H1 (cell line): ENCODE data around the gene POLR3A. TPM values are rescaled to one million over a fixed set of nuclear protein-coding genes. Genes with fewer than 3 reads are reported as not detected.

Experiments used
- CTCF ChIA-PET: fragments of 300-600 bp; sonication (Branson Sonifier 250); formaldehyde crosslinking; loops from one replicate; lab custom pipeline; 2021; ENCODE audit not compliant: partially characterized antibody; lab: Charles Lee
- POLR2A ChIA-PET: fragments of 300-600 bp; sonication (Branson Sonifier 250); formaldehyde crosslinking; loops from one replicate; lab custom pipeline; 2021; ENCODE audit warnings: inconsistent platforms; ENCODE audit not compliant: partially characterized antibody; lab: Charles Lee
- DNase-seq, 2 experiments: peaks; one replicate each; pipeline versions ENCODE4 v3.0.0 to v3.0.0-alpha.2; 2010 to 2022; ENCODE audit warnings: low spot score in 2 of 2, low read depth in 1 of 2, mixed read lengths in 1 of 2
- FAIRE-seq: peaks from 2 replicates; lab custom pipeline; 2011; peaks lifted over from hg19 to GRCh38; lab: Jason Lieb, UNC
- H2AFZ ChIP-seq: 2 replicates; pipeline ENCODE4 v1.8.1; 2012; ENCODE audit warnings: low read length, inconsistent platforms
- H2AK5ac ChIP-seq: 2 replicates; pipeline ENCODE4 v1.6.1; 2013; ENCODE audit warnings: low read depth, low read length
- H2BK120ac ChIP-seq: replicated peaks from 2 replicates; pipeline ENCODE3; 2013; ENCODE audit warnings: low read depth, low read length, inconsistent platforms
- H2BK12ac ChIP-seq: 2 replicates; pipeline ENCODE4 v1.6.1; 2013; ENCODE audit warnings: low read depth, low read length
- H2BK15ac ChIP-seq: 2 replicates; pipeline ENCODE4 v1.6.1; 2013; ENCODE audit warnings: low read length
- H2BK20ac ChIP-seq: 2 replicates; pipeline ENCODE4 v1.6.1; 2013; ENCODE audit warnings: low read length
- H2BK5ac ChIP-seq: 2 replicates; pipeline ENCODE4 v1.6.1; 2013; ENCODE audit warnings: low read depth, low read length
- H3K14ac ChIP-seq: 2 replicates; pipeline ENCODE4 v1.6.1; 2013; ENCODE audit warnings: inconsistent platforms; ENCODE audit not compliant: insufficient read length
- H3K18ac ChIP-seq: 2 replicates; pipeline ENCODE4 v1.6.1; 2013; ENCODE audit warnings: low read length; ENCODE audit errors: extremely low read depth
- H3K23ac ChIP-seq: 2 replicates; pipeline ENCODE4 v1.6.1; 2013; ENCODE audit warnings: inconsistent platforms; ENCODE audit not compliant: insufficient read length
- H3K23me2 ChIP-seq: 2 replicates; pipeline ENCODE4 v1.6.1; 2013; ENCODE audit warnings: low read depth, low read length
- H3K27ac ChIP-seq: 2 replicates; pipeline ENCODE4 v1.6.1; 2011; ENCODE audit warnings: low read depth, low read length, inconsistent platforms
- H3K27me3 ChIP-seq, 4 experiments: replicated peaks in 1 of 4; 1 replicate in 1 of 4; 2 replicates in 3 of 4; pipeline versions ENCODE4 v1.6.1 to v1.8.1; 2011 to 2013; ENCODE audit warnings: low read length in 3 of 4, mild to moderate bottlenecking in 3 of 4, inconsistent platforms in 2 of 4, mixed read lengths in 2 of 4, moderate library complexity in 1 of 4; ENCODE audit not compliant: control insufficient read depth in 3 of 4, insufficient read depth in 3 of 4; ENCODE audit errors: extremely low read depth in 1 of 4
- H3K36me3 ChIP-seq, 4 experiments: 2 replicates each; pipeline versions ENCODE4 v1.6.1 to v1.8.1; 2011 to 2013; ENCODE audit warnings: mild to moderate bottlenecking in 4 of 4, low read length in 3 of 4, moderate library complexity in 2 of 4, control low read depth in 1 of 4, inconsistent platforms in 1 of 4; ENCODE audit not compliant: insufficient read depth in 4 of 4, control insufficient read depth in 2 of 4
- H3K4ac ChIP-seq: replicated peaks from 2 replicates; pipeline ENCODE3; 2013; ENCODE audit warnings: low read length, low read depth, mixed read lengths, inconsistent platforms; ENCODE audit not compliant: insufficient read length
- H3K4me1 ChIP-seq, 4 experiments: replicated peaks in 1 of 4; 1 replicate in 1 of 4; 2 replicates in 3 of 4; pipeline versions ENCODE4 v1.6.1 to v1.8.1; 2011 to 2013; ENCODE audit warnings: low read length in 3 of 4, inconsistent platforms in 2 of 4, mixed read lengths in 1 of 4; ENCODE audit not compliant: insufficient read depth in 4 of 4, control insufficient read depth in 3 of 4
- H3K4me2 ChIP-seq, 2 experiments: 2 replicates each; pipeline versions ENCODE4 v1.6.1 to v1.8.1; 2011 to 2013; ENCODE audit warnings: low read depth in 2 of 2, low read length in 2 of 2, control low read depth in 1 of 2, inconsistent platforms in 1 of 2, mild to moderate bottlenecking in 1 of 2; ENCODE audit not compliant: insufficient read depth in 1 of 2
- H3K4me3 ChIP-seq, 4 experiments: fragments of 200-600, 300-600 bp in 1 of 4; sonication (generic), shearing (Covaris generic), sonication (Bioruptor Twin) in 1 of 4; 2 replicates each; pipeline versions ENCODE4 v1.5.1 to v1.8.1; 2011 to 2016; ENCODE audit warnings: low read length in 4 of 4, low read depth in 3 of 4, control low read depth in 2 of 4, inconsistent platforms in 2 of 4, mild to moderate bottlenecking in 2 of 4, mixed read lengths in 1 of 4, moderate library complexity in 1 of 4; ENCODE audit not compliant: insufficient read depth in 2 of 4; ENCODE audit errors: extremely low read depth in 1 of 4
- H3K56ac ChIP-seq: replicated peaks from 2 replicates; pipeline ENCODE3; 2013; ENCODE audit warnings: low read depth, mild to moderate bottlenecking, mixed read lengths, low read length, inconsistent platforms; ENCODE audit not compliant: insufficient read length
- H3K79me1 ChIP-seq: 2 replicates; pipeline ENCODE4 v1.6.1; 2013; ENCODE audit warnings: low read depth, low read length, control low read depth
- H3K79me2 ChIP-seq, 2 experiments: 2 replicates each; pipeline versions ENCODE4 v1.6.1 to v1.8.1; 2012 to 2013; ENCODE audit warnings: low read length in 2 of 2, mild to moderate bottlenecking in 2 of 2, inconsistent platforms in 1 of 2; ENCODE audit not compliant: insufficient read depth in 2 of 2, control insufficient read depth in 1 of 2
- H3K9ac ChIP-seq, 4 experiments: replicated peaks in 1 of 4; 1 replicate in 1 of 4; 2 replicates in 3 of 4; pipeline versions ENCODE4 v1.6.1 to v1.8.1; 2011 to 2013; ENCODE audit warnings: low read depth in 3 of 4, low read length in 3 of 4, control low read depth in 2 of 4, mild to moderate bottlenecking in 2 of 4, moderate library complexity in 2 of 4, inconsistent platforms in 1 of 4; ENCODE audit errors: extremely low read depth in 1 of 4
- H3K9me3 ChIP-seq, 2 experiments: 2 replicates each; pipeline versions ENCODE4 v1.6.1 to v1.8.1; 2012 to 2013; ENCODE audit warnings: mild to moderate bottlenecking in 2 of 2, moderate library complexity in 2 of 2, control low read depth in 1 of 2, inconsistent platforms in 1 of 2, low read depth in 1 of 2, low read length in 1 of 2, mixed read lengths in 1 of 2; ENCODE audit not compliant: insufficient read depth in 2 of 2
- H4K20me1 ChIP-seq, 2 experiments: replicated peaks in 1 of 2; 2 replicates each; pipeline versions ENCODE3 to v1.8.1; 2011 to 2013; ENCODE audit warnings: inconsistent platforms in 2 of 2, low read length in 2 of 2, mild to moderate bottlenecking in 1 of 2; ENCODE audit not compliant: insufficient read depth in 2 of 2, control insufficient read depth in 1 of 2
- H4K5ac ChIP-seq: 2 replicates; pipeline ENCODE4 v1.6.1; 2013; ENCODE audit warnings: low read length, low read depth, mixed read lengths, inconsistent platforms; ENCODE audit not compliant: insufficient read length
- H4K8ac ChIP-seq: 2 replicates; pipeline ENCODE4 v1.8.0; 2013; ENCODE audit warnings: mild to moderate bottlenecking, moderate library complexity, low read length, inconsistent platforms; ENCODE audit not compliant: insufficient read depth; ENCODE audit errors: extremely low read depth
- H4K91ac ChIP-seq: replicated peaks from 2 replicates; pipeline ENCODE3; 2013; ENCODE audit warnings: low read length, mixed read lengths, inconsistent platforms; ENCODE audit not compliant: insufficient read length
- CREB1 ChIP-seq: IDR thresholded peaks from 2 replicates; pipeline ENCODE4 v1.6.1; 2012; ENCODE audit warnings: inconsistent platforms
- JUN ChIP-seq: IDR thresholded peaks from 2 replicates; pipeline ENCODE4 v1.6.1; 2011; ENCODE audit warnings: low read depth, mild to moderate bottlenecking, improper control_type of control experiment, low read length
- SIN3A ChIP-seq, 2 experiments: IDR thresholded peaks in 1 of 2; conservative IDR thresholded peaks in 1 of 2; 2 replicates each; pipeline ENCODE4 v1.6.1; 2011 to 2012; ENCODE audit warnings: low read length in 2 of 2, improper control_type of control experiment in 1 of 2, low read depth in 1 of 2, mild to moderate bottlenecking in 1 of 2
- TAF7 ChIP-seq: optimal IDR thresholded peaks from 2 replicates; pipeline ENCODE3; 2011; ENCODE audit warnings: low read depth, mild to moderate bottlenecking, inconsistent platforms, low read length, moderate library complexity, borderline replicate concordance
- WGBS, 2 experiments: shearing (Covaris generic) in 1 of 2; methylation state at CpG; one replicate each; pipeline versions ENCODE4 v1.1.6 to v1.1.7; 2013 to 2015; ENCODE audit warnings: low lambda C conversion rate in 2 of 2, mixed read lengths in 2 of 2, inconsistent platforms in 1 of 2, low coverage in 1 of 2, missing lambda C conversion rate in 1 of 2; ENCODE audit not compliant: insufficient replicate concordance in 2 of 2, insufficient coverage in 1 of 2, insufficient read length in 1 of 2; ENCODE audit errors: extremely low coverage in 1 of 2, missing lambda C conversion rate in 1 of 2; 5-methylcytosine and 5-hydroxymethylcytosine counted together
- polyA plus RNA-seq, 7 experiments: library from polyadenylated mRNA; depleted of rRNA in 3 of 7; stranded (reverse) in 5 of 7; unstranded in 2 of 7; fragments of >200 nt in 5 of 7; fragments of 200-250 nt in 2 of 7; gene quantifications; 1 replicate in 5 of 7; 2 replicates in 1 of 7; 4 replicates in 1 of 7; pipeline versions ENCODE4 v1.2.1 to v1.2.3, GENCODE V29; 2011 to 2013; ENCODE audit warnings: missing spikeins in 2 of 7, mixed read lengths in 2 of 7
- total RNA-seq: library from RNA; stranded (reverse); fragmentation: NEBNext Ultra II Directional; extraction: Animal tissue kit (Norgen Biotek cat#: 25700); gene quantifications from 2 replicates; pipeline ENCODE4 v1.2.1, GENCODE V29; 2021

Gene POLR3A
- total and polyA plus RNA-seq, 2 of the 8 experiments (the other 6 are each of a cell fraction or from before 2014, with no cell fraction given), result 11.3 to 38.6 TPM

DNA sequence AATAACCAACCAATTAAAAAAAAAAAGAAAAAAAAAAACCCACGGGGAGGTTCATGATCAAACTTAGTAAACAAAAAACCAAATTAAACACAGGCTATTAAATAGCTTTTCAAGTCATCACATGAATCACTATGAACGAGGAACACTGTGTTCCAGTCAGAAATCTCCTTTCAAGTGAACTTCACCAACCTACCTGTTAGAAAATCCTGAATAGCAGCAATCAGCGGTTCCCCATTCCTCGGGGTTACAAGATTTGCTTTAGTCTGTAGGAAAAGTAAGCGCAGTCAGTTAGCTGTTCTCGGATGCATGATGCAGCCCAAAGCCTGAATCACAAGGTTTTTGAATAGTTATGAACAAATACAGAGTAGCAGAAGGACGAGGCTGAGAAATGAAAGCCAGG, 19.0 kb downstream of the POLR3A start:
- H2BK20ac ChIP-seq, result no peak overlapping the region
- H2BK12ac ChIP-seq, result no peak overlapping the region
- no peak overlapping the region for H4K91ac ChIP-seq
- H3K79me2 ChIP-seq, result no peaks in the 10 kb centered on the region
- no peak overlapping the region for H2AK5ac ChIP-seq
- WGBS, 2 experiments, result 90% methylated on average over 7 of the region's 7 CpGs; no CpG with 5 or more reads in 1 of the 2 experiments
- H3K4ac ChIP-seq, result no peak overlapping the region
- TF ChIP-seq JUN (no peak), SIN3A (conservative IDR thresholded peaks at IDR 0.05 in 1 of 2, IDR thresholded peaks at IDR 0.05 in 1 of 2; ENCODE audit: low read depth in 1 of 2, low read length in 2 of 2) (no peak), TAF7 (no peak), CREB1 (no peak)
- no peak overlapping the region for H2BK5ac ChIP-seq
- no peak overlapping the region for H3K14ac ChIP-seq
- no peak overlapping the region for H2BK15ac ChIP-seq
- DNase-seq (no peak), FAIRE-seq (no peak)
- no peak overlapping the region for H2BK120ac ChIP-seq
- H3K4me2 ChIP-seq, result no peak overlapping the region
- H3K36me3 ChIP-seq, result peaks cover 33 to 82% (median 68%) of the 10 kb centered on the region in 4 experiments
- ChIA-PET POLR2A (interaction anchor here (0.7 kb wide), 1 partner anchor 152 kb away, joined by 3 read pairs; no protein-coding TSS in a partner anchor), CTCF (interaction anchor here (1.1 kb wide), 1 partner anchor 21 kb away, joined by 3 read pairs; no protein-coding TSS in a partner anchor)
- no peak overlapping the region for H3K23ac ChIP-seq
- no peaks in the 10 kb centered on the region for H3K79me1 ChIP-seq
- H3K56ac ChIP-seq, result no peak overlapping the region
- no peak overlapping the region for H3K27ac ChIP-seq
- peaks cover 0 to 1% of the 10 kb centered on the region in 2 experiments for H4K20me1 ChIP-seq
- H2AFZ ChIP-seq, result no peak overlapping the region
- no peak overlapping the region for H4K5ac ChIP-seq
- no peaks in the 10 kb centered on the region for H3K9me3 ChIP-seq
- no peak overlapping the region for H3K4me3 ChIP-seq
- H4K8ac ChIP-seq, result no peak overlapping the region
- no peak overlapping the region for H3K18ac ChIP-seq
- no peaks in the 10 kb centered on the region for H3K4me1 ChIP-seq
- H3K23me2 ChIP-seq, result no peaks in the 10 kb centered on the region
- no peak overlapping the region for H3K9ac ChIP-seq
- H3K27me3 ChIP-seq, result no peaks in the 10 kb centered on the region
